ENCODE data around the gene SPOCK2.

SPOCK2 gene

GRCh38 chr10:72069751-72070526 is 18.4 kb downstream of the SPOCK2 start:
- no peak for FAIRE-seq

- no peak for FAIRE-seq
Measured at GRCh38 chr10:72068901-72069446, 19.4 kb downstream of the SPOCK2 start.

GRCh38 chr10:72068126-72068765 is 20.1 kb downstream of the SPOCK2 start:
- FAIRE-seq = no peak

DNA sequence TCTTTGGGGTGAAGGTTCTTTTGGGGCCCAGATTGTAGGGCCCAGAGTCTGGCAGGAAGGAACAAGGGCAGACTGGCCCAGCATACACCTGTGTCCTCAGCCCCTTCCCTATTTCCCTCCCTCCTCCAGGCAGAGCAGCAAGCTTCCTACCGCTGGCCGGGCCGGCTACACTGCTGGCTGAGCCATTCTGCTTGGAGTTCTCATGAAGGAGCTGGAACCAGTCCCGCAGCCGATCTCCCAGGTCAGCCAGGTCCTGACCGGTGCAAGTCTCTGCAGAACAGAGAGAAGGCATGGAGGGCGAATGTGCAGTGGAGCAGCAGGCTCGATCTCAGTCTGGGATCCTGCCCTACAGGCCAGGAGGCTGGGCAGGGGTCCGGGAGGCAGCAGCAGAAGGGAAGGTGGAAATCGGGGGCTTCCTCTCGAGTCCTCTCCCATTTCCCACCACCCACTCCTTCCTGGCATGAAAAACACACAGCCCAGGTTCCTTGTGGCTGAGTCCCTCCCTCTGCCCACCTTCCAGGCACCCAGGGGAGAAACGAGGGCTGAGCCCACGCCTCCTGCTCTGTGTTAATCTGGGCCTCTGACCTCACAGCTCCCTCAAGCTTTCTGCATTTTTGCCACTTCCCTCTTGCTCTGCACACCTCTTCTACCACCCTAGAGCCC is 20.8 kb downstream of the SPOCK2 start:
- no peak for FAIRE-seq

GRCh38 chr10:72066318-72067284 is 21.8 kb downstream of the SPOCK2 start:
- no peak for FAIRE-seq

- no peak for FAIRE-seq
Measured at GRCh38 chr10:72065439-72066025, 22.8 kb downstream of the SPOCK2 start.

DNA sequence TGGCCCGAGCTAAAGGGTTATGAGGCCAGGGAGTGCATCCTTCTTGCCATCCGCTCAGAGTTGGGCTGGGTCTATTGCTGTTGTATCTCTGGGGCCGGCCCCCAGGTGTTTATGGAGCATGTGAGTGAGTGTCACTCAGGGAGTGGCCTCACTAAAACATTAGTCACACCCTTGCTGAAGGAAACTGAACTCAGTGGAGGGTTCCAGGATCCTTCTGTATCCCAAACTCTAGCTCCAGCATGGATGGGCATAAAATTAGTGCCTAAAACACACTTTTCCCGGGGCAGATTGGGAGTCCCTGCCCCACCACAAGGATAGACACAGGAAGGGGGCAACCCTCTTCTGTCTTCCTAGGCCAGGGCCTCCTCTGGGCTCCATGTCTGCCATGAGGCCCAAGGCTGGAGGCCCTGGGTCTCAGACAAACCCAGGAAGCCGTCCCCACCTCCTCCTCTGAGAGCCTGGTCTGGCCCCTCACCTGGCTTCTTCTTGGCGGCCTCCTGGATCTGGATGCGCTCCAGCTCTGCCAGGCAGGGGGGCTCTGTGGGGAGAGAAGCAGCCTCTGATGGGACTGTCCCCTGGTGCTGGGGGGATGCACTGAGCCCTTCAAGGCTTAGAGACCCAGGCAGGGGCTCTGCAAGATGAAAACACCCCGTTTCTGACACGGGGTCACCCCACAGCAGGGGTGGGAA is 24.5 kb downstream of the SPOCK2 start:
- FAIRE-seq = no peak

- no peak for FAIRE-seq
Measured at GRCh38 chr10:72062832-72063702, 25.3 kb downstream of the SPOCK2 start.

- no peak for FAIRE-seq
Measured at GRCh38 chr10:72062382-72062781, 26.0 kb downstream of the SPOCK2 start.

DNA sequence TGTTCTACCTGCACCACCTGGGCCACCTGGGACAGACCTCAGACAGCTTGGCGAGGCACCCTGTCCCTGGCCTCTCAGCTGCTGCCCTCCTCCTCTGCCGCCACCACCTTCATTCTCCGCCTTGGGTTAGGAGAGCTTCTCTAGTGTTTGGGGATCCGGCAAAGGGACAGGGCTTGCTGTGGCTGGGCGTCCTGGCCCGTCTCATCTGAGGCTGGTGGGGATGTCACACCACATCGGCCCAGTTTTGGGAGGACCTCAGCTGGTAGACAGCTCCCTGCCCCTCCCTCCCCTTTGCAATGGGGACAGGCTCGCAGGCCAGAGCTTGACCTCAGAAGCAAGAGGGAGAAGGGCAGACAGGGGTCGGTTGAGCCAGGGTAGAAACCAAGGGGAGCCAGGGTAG is 26.4 kb downstream of the SPOCK2 start:
- FAIRE-seq = no peak

DNA sequence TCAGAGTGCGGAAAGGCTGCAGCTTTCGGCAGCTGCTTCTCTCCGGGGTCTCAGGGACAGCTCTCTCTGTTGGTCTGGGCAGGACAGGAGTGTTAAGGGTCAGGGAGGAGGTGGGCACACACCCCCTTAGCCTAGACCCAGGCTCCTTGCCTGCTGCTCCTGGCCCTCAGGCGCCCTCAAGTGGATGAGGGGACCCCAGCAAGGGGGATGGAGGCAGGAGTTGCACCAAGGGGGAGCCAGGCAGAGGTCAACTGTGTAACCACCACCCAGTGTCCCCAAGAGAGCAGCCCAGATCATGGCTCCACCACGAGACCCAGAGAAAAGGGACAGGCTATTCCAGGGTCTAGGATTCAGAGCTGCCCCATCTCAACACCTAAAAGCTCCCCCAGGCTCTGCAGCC is 26.9 kb downstream of the SPOCK2 start:
- no peak for FAIRE-seq

GRCh38 chr10:72059843-72060822 is 28.2 kb downstream of the SPOCK2 start:
- FAIRE-seq = no peak

DNA sequence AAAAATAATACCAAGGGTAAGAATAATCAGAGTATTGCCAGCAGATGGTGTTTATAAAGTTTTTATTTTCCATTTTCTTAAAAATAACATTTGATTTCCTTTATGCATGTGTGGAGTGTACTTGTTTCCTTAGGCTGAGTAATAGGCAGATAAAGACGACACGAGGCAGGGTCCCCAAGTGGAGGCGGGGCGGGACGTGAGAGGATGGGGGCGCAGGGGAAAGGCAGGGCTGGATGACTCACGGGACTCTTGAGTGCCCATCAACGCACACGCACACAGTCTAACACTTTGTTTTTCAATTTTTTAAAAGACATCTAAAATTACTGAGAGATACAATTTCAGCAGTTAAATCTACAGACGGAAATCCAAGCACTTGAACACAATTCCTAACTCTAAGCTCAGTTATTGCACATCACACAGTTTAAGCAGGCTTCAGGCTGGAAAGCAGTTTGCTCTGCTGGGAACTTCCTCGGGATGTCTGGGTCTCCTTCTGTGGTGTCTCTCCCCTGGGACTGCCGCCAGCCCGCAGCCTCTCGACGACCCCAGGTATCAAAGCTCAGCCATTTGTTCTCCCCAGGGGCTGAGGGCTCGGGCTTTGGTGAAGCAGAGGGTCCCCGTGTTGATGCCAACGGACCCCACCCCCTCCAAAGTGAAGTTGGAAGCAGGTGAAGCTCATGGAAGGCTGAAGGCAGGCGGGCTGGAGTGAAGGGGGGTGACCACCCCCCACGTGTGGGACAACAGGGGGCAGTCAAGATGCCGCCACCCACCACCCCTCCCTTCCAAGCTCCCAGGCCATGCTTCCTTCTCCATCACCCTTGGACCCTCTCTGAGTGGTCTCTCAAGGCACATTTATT is 29.1 kb downstream of the SPOCK2 start:
- no peak for FAIRE-seq

DNA sequence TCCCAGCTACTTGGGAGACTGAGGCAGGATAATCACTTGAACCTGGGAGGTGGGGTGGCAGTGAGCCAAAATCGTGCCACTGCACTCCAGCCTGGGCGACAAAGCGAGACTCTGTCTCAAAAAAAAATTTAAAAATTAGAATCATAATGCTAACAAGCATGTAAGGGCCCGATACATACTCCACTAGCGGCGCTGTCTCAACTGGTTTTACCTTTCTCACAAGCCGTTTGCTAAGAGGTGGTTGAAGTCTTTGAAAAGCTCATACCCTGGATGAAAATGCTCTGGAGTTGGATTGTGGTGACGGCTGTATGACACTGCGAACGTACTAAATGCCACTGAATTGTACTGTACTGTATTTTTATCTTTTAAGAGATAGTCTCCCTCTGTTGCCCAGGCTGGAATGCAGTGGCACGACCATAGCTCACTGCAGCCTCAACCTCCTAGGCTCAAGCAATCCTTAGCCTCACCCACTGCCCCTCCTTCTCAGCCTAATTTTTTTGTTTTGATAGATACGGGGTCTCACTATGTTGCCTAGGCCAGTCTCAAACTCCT is 29.9 kb downstream of the SPOCK2 start:
- FAIRE-seq = no peak

DNA sequence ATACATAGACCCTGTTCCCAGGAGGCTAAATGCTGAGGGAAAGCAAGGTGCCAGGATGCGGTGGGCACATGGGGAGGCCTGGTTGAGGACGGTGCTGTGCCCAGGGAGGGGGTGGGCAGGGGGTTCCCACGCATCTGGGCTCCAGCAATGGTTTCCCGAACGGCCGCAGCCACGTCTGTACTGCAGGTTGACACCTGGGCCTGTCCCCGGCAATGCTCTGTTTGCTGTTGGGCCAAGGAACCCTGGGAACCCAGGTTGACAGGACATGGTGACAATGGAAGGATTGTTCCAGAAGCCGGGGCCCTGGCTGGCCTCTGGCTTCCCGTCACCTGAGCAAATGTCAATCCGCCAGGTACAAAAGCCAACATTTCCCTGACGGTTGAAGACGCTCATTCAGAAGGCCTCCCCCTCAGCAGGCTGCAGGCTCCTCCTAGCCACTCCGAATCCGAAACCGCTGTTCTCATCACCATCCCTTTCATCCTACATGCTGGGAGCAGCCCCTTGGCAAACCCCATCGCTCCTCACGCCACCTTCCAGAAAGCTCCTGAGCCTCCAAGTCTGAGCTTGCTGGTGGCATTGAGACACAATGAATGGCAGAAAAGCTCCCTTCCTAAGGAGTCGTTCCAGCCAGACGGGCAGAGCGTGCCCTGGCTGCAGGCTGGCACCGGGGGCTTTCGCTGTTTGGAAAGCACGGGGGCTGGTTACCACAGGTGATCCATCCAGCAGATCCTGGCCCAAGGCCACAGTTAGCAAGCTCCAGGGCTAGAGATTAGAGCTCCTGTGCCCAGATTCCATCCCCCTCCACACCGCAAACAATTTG is 31.2 kb downstream of the SPOCK2 start:
- no peak for FAIRE-seq

GRCh38 chr10:72056113-72056512 is 32.2 kb downstream of the SPOCK2 start:
- FAIRE-seq = no peak

- no peak for FAIRE-seq
Measured at GRCh38 chr10:72053690-72054089, 34.7 kb downstream of the SPOCK2 start.

All from A204.1 (cell line).